Bronchial epithelial cell (primary cell): Measurements from ENCODE around the gene SMIM33. TPM values are rescaled to one million over a fixed set of nuclear protein-coding genes. Genes with fewer than 3 reads are reported as not detected.

Experiments used
- DNase-seq: peaks from one replicate; pipeline ENCODE4 v3.0.0-alpha.2; 2010; ENCODE audit warnings: low read depth
- FAIRE-seq: peaks from 2 replicates; lab custom pipeline; 2011; peaks lifted over from hg19 to GRCh38; lab: Jason Lieb, UNC
- H3K27me3 ChIP-seq: 2 replicates; pipeline ENCODE4 v1.5.1; 2011; ENCODE audit warnings: low read length; ENCODE audit not compliant: control insufficient read depth, insufficient read depth
- H3K36me3 ChIP-seq: 2 replicates; pipeline ENCODE4 v1.5.1; 2011; ENCODE audit warnings: low read length; ENCODE audit not compliant: control insufficient read depth, insufficient read depth
- H3K4me3 ChIP-seq: 2 replicates; pipeline ENCODE4 v1.5.1; 2011; ENCODE audit warnings: mild to moderate bottlenecking, low read depth, low read length, control low read depth
- CTCF ChIP-seq: IDR thresholded peaks from 2 replicates; pipeline ENCODE4 v1.5.1; 2011; ENCODE audit warnings: mild to moderate bottlenecking, moderate library complexity, low read length, control low read depth, inconsistent platforms; ENCODE audit not compliant: insufficient read depth, severe bottlenecking
- total RNA-seq: library from RNA; depleted of rRNA; stranded (reverse); fragments of >200 nt; gene quantifications from 2 replicates; pipeline ENCODE4 v1.2.1, GENCODE V29; 2014

Gene SMIM33
- total RNA-seq, 1 donor from 2014 or later = not detected

- H3K4me3 ChIP-seq = no peak overlapping the region
- H3K27me3 ChIP-seq = no peaks in the 10 kb centered on the region
- DNase-seq (peak; percentile 97), FAIRE-seq (no peak)
- no peak for TF ChIP-seq CTCF
- no peaks in the 10 kb centered on the region for H3K36me3 ChIP-seq
Measured at GRCh38 chr5:139445325-139446170, 25.3 kb upstream of the SMIM33 start.

GRCh38 chr5:139446956-139447779 lies 23.6 kb upstream of the SMIM33 start:
- no peak for TF ChIP-seq CTCF
- DNase-seq (peak; percentile 96), FAIRE-seq (no peak)
- H3K36me3 ChIP-seq = no peaks in the 10 kb centered on the region
- H3K27me3 ChIP-seq = no peaks in the 10 kb centered on the region
- no peak overlapping the region for H3K4me3 ChIP-seq

- H3K36me3 ChIP-seq = no peaks in the 10 kb centered on the region
- FAIRE-seq (no peak), DNase-seq (no peak)
- TF ChIP-seq CTCF = no peak
- H3K27me3 ChIP-seq = no peaks in the 10 kb centered on the region
- no peak overlapping the region for H3K4me3 ChIP-seq
Measured at GRCh38 chr5:139451176-139451575, 19.6 kb upstream of the SMIM33 start.

- Histone ChIP-seq H3K27me3 (no peaks in the 10 kb centered on the region), H3K4me3 (no peak overlapping the region), H3K36me3 (no peaks in the 10 kb centered on the region)
- DNase-seq (no peak), FAIRE-seq (no peak)
- no peak for TF ChIP-seq CTCF
Measured at GRCh38 chr5:139451878-139452660, 18.7 kb upstream of the SMIM33 start.

DNA sequence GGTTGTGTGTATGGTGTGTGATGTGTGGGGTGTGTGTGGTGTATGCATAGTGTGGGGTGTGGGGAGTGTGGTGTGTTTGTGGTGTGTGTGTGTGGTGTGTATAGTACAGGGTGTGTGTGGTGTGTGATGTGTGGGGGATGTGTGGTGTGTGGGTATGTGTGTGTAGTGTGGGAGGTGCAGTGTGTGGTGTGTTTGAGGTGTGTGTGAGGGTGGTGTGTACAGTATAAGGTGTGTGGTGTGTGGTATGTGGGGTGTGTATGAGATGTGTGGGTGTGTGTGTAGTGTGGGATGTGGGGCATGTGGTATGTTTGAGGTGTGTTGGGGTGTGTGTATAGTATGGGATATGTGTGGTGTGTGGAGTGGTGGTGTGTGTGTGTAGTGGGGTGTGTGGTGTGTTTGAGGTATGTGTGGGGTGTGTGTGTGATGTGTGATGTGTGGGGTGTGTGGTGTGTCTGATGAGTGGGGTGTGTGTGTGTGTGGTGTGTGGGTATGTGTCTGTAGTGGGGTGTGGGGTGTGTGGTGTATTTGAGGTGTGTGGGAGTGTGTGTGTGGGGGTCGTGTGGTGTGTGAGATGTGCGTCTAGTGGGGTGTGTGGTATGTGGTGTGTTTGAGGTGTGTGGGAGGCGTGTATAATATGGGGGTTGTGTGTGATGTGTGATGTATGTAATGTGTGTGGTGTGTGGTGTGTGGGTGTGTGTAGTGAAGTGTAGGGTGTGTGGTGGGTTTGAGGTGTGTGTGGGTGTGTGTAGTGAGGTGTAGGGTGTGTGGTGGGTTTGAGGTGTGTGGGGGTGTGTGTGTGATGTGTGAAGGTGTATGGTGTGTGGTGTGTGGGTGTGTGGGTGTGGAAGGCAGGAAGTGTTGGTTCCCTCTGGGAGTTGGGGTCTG lies 16.9 kb upstream of the SMIM33 start:
- Histone ChIP-seq H3K27me3 (no peaks in the 10 kb centered on the region), H3K36me3 (no peaks in the 10 kb centered on the region), H3K4me3 (no peak overlapping the region)
- no peak for FAIRE-seq
- no peak for TF ChIP-seq CTCF
- no peak for DNase-seq
